ENCODE data around the gene PPM1D. TPM values are rescaled to one million over a fixed set of nuclear protein-coding genes. Genes with fewer than 3 reads are reported as not detected.

Gene PPM1D
- total RNA-seq, 2 experiments from 2014 or later = 18.1 to 18.3 TPM

DNA sequence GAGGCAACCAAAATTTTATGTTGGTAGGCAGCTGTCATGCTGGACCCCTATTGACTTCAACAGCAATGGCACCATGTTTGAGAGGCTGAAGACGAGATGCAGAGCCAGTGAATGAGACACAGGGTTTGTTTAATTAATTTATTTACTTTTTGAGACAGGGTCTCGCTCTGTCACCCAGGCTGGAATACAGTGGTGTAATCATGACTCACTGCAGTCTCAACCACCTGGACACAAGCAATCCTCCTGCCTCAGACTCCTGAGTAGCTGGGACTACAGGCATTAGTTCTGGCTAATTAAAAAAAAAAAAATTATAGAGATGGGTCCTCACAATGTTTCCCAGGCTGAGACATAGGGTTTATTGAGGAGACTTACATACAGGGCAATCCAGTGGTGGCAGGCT, 36.2 kb upstream of the PPM1D start:
- Histone ChIP-seq H3K4me1 (ENCODE audit: insufficient read depth, low read length) (no peaks in the 10 kb centered on the region), H3K9me3 (ENCODE audit: control insufficient read depth in 1 of 2, insufficient read depth in 1 of 2, low read length in 2 of 2) (peaks cover 0 to 2% of the 10 kb centered on the region in 2 experiments), H3K27ac (ENCODE audit: low read depth in 1 of 2, low read length in 2 of 2) (no peak overlapping the region), H3K27me3 (ENCODE audit: control insufficient read depth in 1 of 2, insufficient read depth in 2 of 2, low read length in 2 of 2) (no peaks in the 10 kb centered on the region), H3K36me3 (ENCODE audit: insufficient read depth, low read length) (no peaks in the 10 kb centered on the region), H3K4me3 (ENCODE audit: low read length) (no peak overlapping the region)
- POLR2A ChIA-PET = no interaction called here
- CTCF ChIA-PET = no interaction called here
- H3K9me3 Mint-ChIP-seq = no peaks in the 10 kb centered on the region
- ATAC-seq (ENCODE audit: poor library complexity) (no peak), DNase-seq (no peak)
- H3K36me3 Mint-ChIP-seq (ENCODE audit: low read depth) = no peaks in the 10 kb centered on the region
- intact Hi-C loops (cut with DNase I, micrococcal nuclease) = no loop called here
- H3K27ac Mint-ChIP-seq = no peak overlapping the region
- no peaks in the 10 kb centered on the region for H3K27me3 Mint-ChIP-seq
- no peak overlapping the region for H3K4me3 Mint-ChIP-seq
- no peaks in the 10 kb centered on the region for H3K4me1 Mint-ChIP-seq (ENCODE audit: low read depth)
- TF ChIP-seq, protein P1, sequence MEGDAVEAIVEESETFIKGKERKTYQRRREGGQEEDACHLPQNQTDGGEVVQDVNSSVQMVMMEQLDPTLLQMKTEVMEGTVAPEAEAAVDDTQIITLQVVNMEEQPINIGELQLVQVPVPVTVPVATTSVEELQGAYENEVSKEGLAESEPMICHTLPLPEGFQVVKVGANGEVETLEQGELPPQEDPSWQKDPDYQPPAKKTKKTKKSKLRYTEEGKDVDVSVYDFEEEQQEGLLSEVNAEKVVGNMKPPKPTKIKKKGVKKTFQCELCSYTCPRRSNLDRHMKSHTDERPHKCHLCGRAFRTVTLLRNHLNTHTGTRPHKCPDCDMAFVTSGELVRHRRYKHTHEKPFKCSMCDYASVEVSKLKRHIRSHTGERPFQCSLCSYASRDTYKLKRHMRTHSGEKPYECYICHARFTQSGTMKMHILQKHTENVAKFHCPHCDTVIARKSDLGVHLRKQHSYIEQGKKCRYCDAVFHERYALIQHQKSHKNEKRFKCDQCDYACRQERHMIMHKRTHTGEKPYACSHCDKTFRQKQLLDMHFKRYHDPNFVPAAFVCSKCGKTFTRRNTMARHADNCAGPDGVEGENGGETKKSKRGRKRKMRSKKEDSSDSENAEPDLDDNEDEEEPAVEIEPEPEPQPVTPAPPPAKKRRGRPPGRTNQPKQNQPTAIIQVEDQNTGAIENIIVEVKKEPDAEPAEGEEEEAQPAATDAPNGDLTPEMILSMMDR (IDR thresholded peaks at IDR 0.05) = no peak

DNA sequence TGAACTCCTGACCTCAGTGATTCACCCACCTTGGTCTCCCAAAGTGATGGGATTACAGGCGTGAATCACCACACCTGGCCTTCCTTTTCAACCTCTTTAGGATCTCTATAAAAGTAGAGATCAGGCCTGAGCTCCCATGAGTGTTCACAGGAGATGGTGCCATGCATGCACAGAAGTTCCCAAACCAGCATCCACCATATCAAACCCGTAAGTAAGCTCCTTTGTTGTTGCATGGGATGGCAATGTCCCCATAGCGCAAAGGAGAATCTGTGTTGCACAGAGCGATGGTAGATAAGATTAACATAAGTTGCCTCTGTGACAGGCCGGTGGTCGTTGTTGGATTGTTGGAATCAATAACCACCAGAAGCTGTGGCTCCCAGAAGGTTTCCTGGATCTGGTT, 34.8 kb upstream of the PPM1D start:
- Mint-ChIP-seq H3K4me1 (ENCODE audit: low read depth) (no peaks in the 10 kb centered on the region), H3K27ac (no peak overlapping the region), H3K27me3 (no peaks in the 10 kb centered on the region), H3K4me3 (no peak overlapping the region), H3K36me3 (ENCODE audit: low read depth) (no peaks in the 10 kb centered on the region), H3K9me3 (no peaks in the 10 kb centered on the region)
- intact Hi-C loops (cut with DNase I, micrococcal nuclease) = loop anchor here in 1 of 2 experiments (5.0 kb wide), 1 partner anchor 38 kb away; the partner anchor contains the start of gene APPBP2
- TF ChIP-seq, protein P1 (IDR thresholded peaks at IDR 0.05) = no peak
- DNase-seq (no peak), ATAC-seq (ENCODE audit: poor library complexity) (no peak)
- Histone ChIP-seq H3K9me3 (ENCODE audit: control insufficient read depth in 1 of 2, insufficient read depth in 1 of 2, low read length in 2 of 2) (no peaks in the 10 kb centered on the region), H3K27me3 (ENCODE audit: control insufficient read depth in 1 of 2, insufficient read depth in 2 of 2, low read length in 2 of 2) (no peaks in the 10 kb centered on the region), H3K4me3 (ENCODE audit: low read length) (no peak overlapping the region), H3K36me3 (ENCODE audit: insufficient read depth, low read length) (no peaks in the 10 kb centered on the region), H3K27ac (ENCODE audit: low read depth in 1 of 2, low read length in 2 of 2) (no peak overlapping the region), H3K4me1 (ENCODE audit: insufficient read depth, low read length) (no peaks in the 10 kb centered on the region)
- CTCF ChIA-PET = no interaction called here
- POLR2A ChIA-PET = no interaction called here

DNA sequence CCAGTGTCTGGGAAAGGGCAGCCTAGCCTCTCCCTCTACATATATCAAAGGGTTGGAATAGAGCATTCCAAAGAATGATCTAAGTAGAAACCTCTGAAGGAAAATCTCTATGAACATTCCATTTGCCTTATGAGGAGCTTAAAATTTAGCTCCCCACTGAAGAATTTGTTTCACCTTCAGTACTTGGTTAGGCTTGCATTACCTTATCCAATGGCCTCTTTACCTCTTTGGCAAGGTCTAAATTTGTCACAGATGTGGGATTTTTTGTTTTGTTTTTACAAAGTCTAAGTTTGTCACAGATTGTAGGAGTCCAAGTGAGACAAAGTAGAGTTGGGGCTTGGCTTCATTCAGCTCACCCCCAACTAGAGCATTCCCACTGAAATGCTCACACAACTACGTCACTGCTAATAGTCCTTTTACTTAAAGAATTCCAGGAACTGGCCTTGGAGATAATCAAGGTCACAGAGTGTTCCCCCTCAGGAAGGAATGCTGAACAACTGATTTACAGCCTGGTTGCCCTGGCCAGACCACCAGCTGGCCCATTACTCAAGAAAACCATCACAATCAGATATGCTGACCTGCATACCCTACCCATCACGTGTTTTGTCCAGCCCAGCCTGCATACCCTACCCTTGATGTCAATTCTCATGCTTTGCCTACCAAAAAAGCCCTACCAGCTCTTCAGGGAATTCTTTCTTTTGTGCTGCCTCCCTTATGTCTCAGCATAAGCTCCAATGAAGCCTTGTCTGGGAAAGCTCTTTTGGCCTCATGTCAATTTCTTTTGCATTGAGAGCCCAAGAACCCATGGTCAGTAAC, 26.5 kb upstream of the PPM1D start:
- no peak overlapping the region for H3K4me3 Mint-ChIP-seq
- ChIA-PET POLR2A (no interaction called here), CTCF (interaction anchor here (0.9 kb wide), 1 partner anchor 11 kb away, joined by 3 read pairs; no protein-coding TSS in a partner anchor)
- Histone ChIP-seq H3K4me3 (ENCODE audit: low read length) (no peak overlapping the region), H3K27me3 (ENCODE audit: control insufficient read depth in 1 of 2, insufficient read depth in 2 of 2, low read length in 2 of 2) (no peaks in the 10 kb centered on the region), H3K4me1 (ENCODE audit: insufficient read depth, low read length) (peaks cover 2% of the 10 kb centered on the region), H3K36me3 (ENCODE audit: insufficient read depth, low read length) (no peaks in the 10 kb centered on the region), H3K27ac (ENCODE audit: low read depth in 1 of 2, low read length in 2 of 2) (no peak overlapping the region), H3K9me3 (ENCODE audit: control insufficient read depth in 1 of 2, insufficient read depth in 1 of 2, low read length in 2 of 2) (no peaks in the 10 kb centered on the region)
- TF ChIP-seq, protein P1 (IDR thresholded peaks at IDR 0.05) = no peak
- no peak for DNase-seq
- H3K27me3 Mint-ChIP-seq = peaks cover 11% of the 10 kb centered on the region
- intact Hi-C loops (cut with DNase I, micrococcal nuclease) = loop anchor here in 1 of 2 experiments (2.0 kb wide), 1 partner anchor 63 kb away; no protein-coding TSS in a partner anchor
- no peaks in the 10 kb centered on the region for H3K4me1 Mint-ChIP-seq (ENCODE audit: low read depth)
- H3K27ac Mint-ChIP-seq = no peak overlapping the region
- no peaks in the 10 kb centered on the region for H3K36me3 Mint-ChIP-seq (ENCODE audit: low read depth)
- no peak for ATAC-seq (ENCODE audit: poor library complexity)
- H3K9me3 Mint-ChIP-seq = no peaks in the 10 kb centered on the region
